ENCODE results near the gene EVA1C. TPM values are rescaled to one million over a fixed set of nuclear protein-coding genes. Genes with fewer than 3 reads are reported as not detected.

EVA1C gene
- total RNA-seq, 1 experiment from 2014 or later: 29.3 TPM

DNA sequence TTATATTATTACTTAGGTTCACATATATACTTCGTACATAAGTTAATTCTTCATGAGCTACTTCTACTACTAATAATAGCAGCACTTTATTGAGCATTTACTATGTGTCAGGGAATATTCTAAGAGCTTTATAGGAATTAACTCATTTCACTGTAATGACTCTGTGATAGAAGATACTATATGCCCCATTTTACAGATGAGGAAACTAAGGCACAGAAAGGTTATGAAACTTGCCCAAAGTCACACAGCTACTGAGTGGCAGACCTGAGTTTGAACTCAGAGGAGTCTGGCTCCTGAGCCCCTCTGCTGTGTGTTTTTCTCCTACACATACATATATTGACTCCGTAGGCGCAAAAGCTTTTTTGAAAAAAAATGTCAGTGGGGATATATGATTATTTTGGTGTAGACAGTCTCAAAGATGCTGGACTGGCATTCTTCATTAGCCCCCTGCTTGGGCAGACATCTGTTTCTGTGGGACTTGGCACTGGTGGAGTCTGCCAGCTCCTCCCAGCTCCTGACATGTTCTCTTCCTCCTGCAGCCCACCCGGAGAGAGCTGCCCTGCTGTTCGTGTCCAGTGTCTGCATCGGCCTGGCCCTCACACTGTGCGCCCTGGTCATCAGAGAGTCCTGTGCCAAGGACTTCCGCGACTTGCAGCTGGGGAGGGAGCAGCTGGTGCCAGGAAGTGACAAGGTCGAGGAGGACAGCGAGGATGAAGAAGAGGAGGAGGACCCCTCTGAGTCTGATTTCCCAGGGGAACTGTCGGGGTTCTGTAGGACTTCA is 102.0 kb downstream of the EVA1C start:
- Histone ChIP-seq H2AFZ (ENCODE audit: low read depth, low read length, poor library complexity, severe bottlenecking) (no peak overlapping the region), H3K9me2 (ENCODE audit: insufficient read depth) (no peaks in the 10 kb centered on the region), H3K9ac (ENCODE audit: low read length) (no peak overlapping the region), H3K4me3 (replicated peaks in 1 of 2; ENCODE audit: low read depth in 1 of 2, low read length in 2 of 2) (no peak overlapping the region), H4K20me1 (ENCODE audit: insufficient read depth) (no peaks in the 10 kb centered on the region), H3K36me3 (ENCODE audit: control insufficient read depth in 1 of 2, insufficient read depth in 2 of 2, low read length in 2 of 2) (no peaks in the 10 kb centered on the region), H3K27me3 (ENCODE audit: insufficient read depth, low read length) (no peaks in the 10 kb centered on the region), H3K4me2 (ENCODE audit: low read length) (no peak overlapping the region), H3K9me3 (ENCODE audit: control insufficient read depth in 1 of 2, insufficient read depth in 1 of 2, low read depth in 1 of 2, low read length in 2 of 2) (no peaks in the 10 kb centered on the region), H3K79me2 (ENCODE audit: insufficient read depth, low read length) (no peaks in the 10 kb centered on the region), H3K27ac (ENCODE audit: low read depth, low read length) (no peak overlapping the region), H3K4me1 (ENCODE audit: control insufficient read depth in 1 of 2, insufficient read depth in 2 of 2, low read length in 2 of 2) (no peaks in the 10 kb centered on the region)
- CTCF ChIA-PET: interaction anchor here (1.1 kb wide), 1 partner anchor 111 kb away, joined by 3 read pairs; no protein-coding TSS in a partner anchor
- intact Hi-C loops (cut with micrococcal nuclease): no loop called here
- TF ChIP-seq EZH2 (IDR thresholded peaks at IDR 0.05) (no peak), CEBPB (IDR thresholded peaks at IDR 0.05; ENCODE audit: low read depth) (no peak), SIN3A (IDR thresholded peaks at IDR 0.05; ENCODE audit: low read depth) (no peak), JUND (IDR thresholded peaks at IDR 0.05) (no peak), CBX3 (IDR thresholded peaks at IDR 0.05; ENCODE audit: low read depth) (no peak), ELF1 (IDR thresholded peaks at IDR 0.05; ENCODE audit: borderline replicate concordance, low read depth) (no peak), EGR1 (IDR thresholded peaks at IDR 0.05; ENCODE audit: low read depth) (no peak), YY1 (IDR thresholded peaks at IDR 0.05; ENCODE audit: extremely low read depth, insufficient replicate concordance, low read depth, low read length) (no peak), ZNF274 (IDR thresholded peaks at IDR 0.05; ENCODE audit: low read depth, low read length) (no peak), TCF7L2 (IDR thresholded peaks at IDR 0.05; ENCODE audit: borderline replicate concordance, extremely low read depth, insufficient read depth, insufficient read length) (no peak), POLR2A (IDR thresholded peaks at IDR 0.05; ENCODE audit: borderline replicate concordance, extremely low read depth, insufficient read depth, insufficient read length) (no peak), FOSL1 (IDR thresholded peaks at IDR 0.05; ENCODE audit: low read depth) (no peak), POLR2AphosphoS5 (IDR thresholded peaks at IDR 0.05; ENCODE audit: low read depth, low read length) (no peak), RAD21 (IDR thresholded peaks at IDR 0.05; ENCODE audit: low read depth) (no peak), SP1 (IDR thresholded peaks at IDR 0.05; ENCODE audit: low read depth) (no peak)
- TF ChIP-seq, protein P1, sequence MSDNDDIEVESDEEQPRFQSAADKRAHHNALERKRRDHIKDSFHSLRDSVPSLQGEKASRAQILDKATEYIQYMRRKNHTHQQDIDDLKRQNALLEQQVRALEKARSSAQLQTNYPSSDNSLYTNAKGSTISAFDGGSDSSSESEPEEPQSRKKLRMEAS (IDR thresholded peaks at IDR 0.05): no peak
- TF ChIP-seq, protein P2, sequence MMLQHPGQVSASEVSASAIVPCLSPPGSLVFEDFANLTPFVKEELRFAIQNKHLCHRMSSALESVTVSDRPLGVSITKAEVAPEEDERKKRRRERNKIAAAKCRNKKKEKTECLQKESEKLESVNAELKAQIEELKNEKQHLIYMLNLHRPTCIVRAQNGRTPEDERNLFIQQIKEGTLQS (IDR thresholded peaks at IDR 0.05): no peak
- TF ChIP-seq, protein P3, sequence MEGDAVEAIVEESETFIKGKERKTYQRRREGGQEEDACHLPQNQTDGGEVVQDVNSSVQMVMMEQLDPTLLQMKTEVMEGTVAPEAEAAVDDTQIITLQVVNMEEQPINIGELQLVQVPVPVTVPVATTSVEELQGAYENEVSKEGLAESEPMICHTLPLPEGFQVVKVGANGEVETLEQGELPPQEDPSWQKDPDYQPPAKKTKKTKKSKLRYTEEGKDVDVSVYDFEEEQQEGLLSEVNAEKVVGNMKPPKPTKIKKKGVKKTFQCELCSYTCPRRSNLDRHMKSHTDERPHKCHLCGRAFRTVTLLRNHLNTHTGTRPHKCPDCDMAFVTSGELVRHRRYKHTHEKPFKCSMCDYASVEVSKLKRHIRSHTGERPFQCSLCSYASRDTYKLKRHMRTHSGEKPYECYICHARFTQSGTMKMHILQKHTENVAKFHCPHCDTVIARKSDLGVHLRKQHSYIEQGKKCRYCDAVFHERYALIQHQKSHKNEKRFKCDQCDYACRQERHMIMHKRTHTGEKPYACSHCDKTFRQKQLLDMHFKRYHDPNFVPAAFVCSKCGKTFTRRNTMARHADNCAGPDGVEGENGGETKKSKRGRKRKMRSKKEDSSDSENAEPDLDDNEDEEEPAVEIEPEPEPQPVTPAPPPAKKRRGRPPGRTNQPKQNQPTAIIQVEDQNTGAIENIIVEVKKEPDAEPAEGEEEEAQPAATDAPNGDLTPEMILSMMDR (IDR thresholded peaks at IDR 0.05 in 2 of 3, conservative IDR thresholded peaks at IDR 0.05 in 1 of 3; ENCODE audit: borderline replicate concordance in 1 of 3, insufficient read depth in 1 of 3, low read depth in 2 of 3, low read length in 2 of 3): no peak
- TF ChIP-seq, protein P4, sequence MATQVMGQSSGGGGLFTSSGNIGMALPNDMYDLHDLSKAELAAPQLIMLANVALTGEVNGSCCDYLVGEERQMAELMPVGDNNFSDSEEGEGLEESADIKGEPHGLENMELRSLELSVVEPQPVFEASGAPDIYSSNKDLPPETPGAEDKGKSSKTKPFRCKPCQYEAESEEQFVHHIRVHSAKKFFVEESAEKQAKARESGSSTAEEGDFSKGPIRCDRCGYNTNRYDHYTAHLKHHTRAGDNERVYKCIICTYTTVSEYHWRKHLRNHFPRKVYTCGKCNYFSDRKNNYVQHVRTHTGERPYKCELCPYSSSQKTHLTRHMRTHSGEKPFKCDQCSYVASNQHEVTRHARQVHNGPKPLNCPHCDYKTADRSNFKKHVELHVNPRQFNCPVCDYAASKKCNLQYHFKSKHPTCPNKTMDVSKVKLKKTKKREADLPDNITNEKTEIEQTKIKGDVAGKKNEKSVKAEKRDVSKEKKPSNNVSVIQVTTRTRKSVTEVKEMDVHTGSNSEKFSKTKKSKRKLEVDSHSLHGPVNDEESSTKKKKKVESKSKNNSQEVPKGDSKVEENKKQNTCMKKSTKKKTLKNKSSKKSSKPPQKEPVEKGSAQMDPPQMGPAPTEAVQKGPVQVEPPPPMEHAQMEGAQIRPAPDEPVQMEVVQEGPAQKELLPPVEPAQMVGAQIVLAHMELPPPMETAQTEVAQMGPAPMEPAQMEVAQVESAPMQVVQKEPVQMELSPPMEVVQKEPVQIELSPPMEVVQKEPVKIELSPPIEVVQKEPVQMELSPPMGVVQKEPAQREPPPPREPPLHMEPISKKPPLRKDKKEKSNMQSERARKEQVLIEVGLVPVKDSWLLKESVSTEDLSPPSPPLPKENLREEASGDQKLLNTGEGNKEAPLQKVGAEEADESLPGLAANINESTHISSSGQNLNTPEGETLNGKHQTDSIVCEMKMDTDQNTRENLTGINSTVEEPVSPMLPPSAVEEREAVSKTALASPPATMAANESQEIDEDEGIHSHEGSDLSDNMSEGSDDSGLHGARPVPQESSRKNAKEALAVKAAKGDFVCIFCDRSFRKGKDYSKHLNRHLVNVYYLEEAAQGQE (IDR thresholded peaks at IDR 0.05; ENCODE audit: low read depth): no peak
- POLR2A ChIA-PET: no interaction called here
- RAD21 ChIA-PET (ENCODE audit: low non-redundant PET in 1 of 2, low total read pairs in 2 of 2, uncharacterized antibody in 2 of 2, unreplicated experiment in 2 of 2): no interaction called here
- ATAC-seq (no peak), DNase-seq (ENCODE audit: low read depth, low spot score) (no peak)
- no TSS peak for BruUV-seq (replicated peaks)

Measured in HCT116 (cell line).